ENCODE data around the gene UNC13A. TPM values are rescaled to one million over a fixed set of nuclear protein-coding genes. Genes with fewer than 3 reads are reported as not detected.

The UNC13A gene
- polyA plus RNA-seq, 3 donors, result 0.01 TPM; not detected in 2

GRCh38 chr19:17719730-17720400, 31.7 kb upstream of the UNC13A start:
- H2AFZ ChIP-seq (ENCODE audit: insufficient read depth, low read depth, low read length, poor library complexity, severe bottlenecking), result peak overlapping the region; percentile 65
- Mint-ChIP-seq H3K27ac (peak overlapping the region; percentile 23 to 95 (median 89)), H3K9me3 (peaks cover 0 to 2% (median 0%) of the 10 kb centered on the region in 7 donors), H3K4me3 (peak overlapping the region; percentile 85 to 98), H3K27me3 (ENCODE audit: low read depth in 3 of 3) (peaks cover 0 to 4% (median 0%) of the 10 kb centered on the region in 3 donors), H3K36me3 (peaks cover 15 to 30% of the 10 kb centered on the region in 2 donors), H3K4me1 (peaks cover 58% of the 10 kb centered on the region)
- DNase-seq, result no peak
- no peaks in the 10 kb centered on the region for H3K9me3 ChIP-seq (replicated peaks in 1 of 2; ENCODE audit: control insufficient read depth in 1 of 2, insufficient read depth in 1 of 2, low read length in 2 of 2)
- H3K36me3 ChIP-seq (replicated peaks in 1 of 2; ENCODE audit: control insufficient read depth in 1 of 2, insufficient read depth in 2 of 2, low read length in 2 of 2), result peaks cover 18 to 23% of the 10 kb centered on the region in 2 donors
- peak overlapping the region; percentile 80 to 95 (median 81) for H3K4me3 ChIP-seq (replicated peaks in 1 of 3; ENCODE audit: low read depth in 2 of 3, low read length in 3 of 3)
- intact Hi-C loops (cut with micrococcal nuclease), result loop anchor here in 1 of 2 donors (5.0 kb wide), 1 partner anchor 57 kb away; no protein-coding TSS in a partner anchor
- H4K20me1 ChIP-seq (ENCODE audit: insufficient read depth, low read length), result peaks cover 51% of the 10 kb centered on the region
- TF ChIP-seq CTCF (IDR thresholded peaks at IDR 0.05), result no peak
- H3K9ac ChIP-seq (ENCODE audit: insufficient read depth, low read length, poor library complexity, severe bottlenecking), result peak overlapping the region; percentile 76
- H3K27me3 ChIP-seq (ENCODE audit: control insufficient read depth in 2 of 2, insufficient read depth in 2 of 2, low read length in 2 of 2), result no peaks in the 10 kb centered on the region
- peaks cover 56 to 63% of the 10 kb centered on the region in 2 donors for H3K4me1 ChIP-seq (ENCODE audit: control insufficient read depth in 1 of 2, insufficient read depth in 2 of 2, low read length in 2 of 2)
- H3K79me2 ChIP-seq (ENCODE audit: insufficient read depth, low read length), result peaks cover 60% of the 10 kb centered on the region
- WGBS (ENCODE audit: insufficient coverage), result 9% methylated on average over 29 of the region's 38 CpGs
- H3K27ac ChIP-seq (ENCODE audit: low read depth in 1 of 2, low read length in 2 of 2), result peak overlapping the region in 1 of 2 donors; percentile 82
- H3K4me2 ChIP-seq (replicated peaks; ENCODE audit: extremely low read depth, low read length, poor library complexity, severe bottlenecking), result peak overlapping the region; percentile 93

GRCh38 chr19:17718947-17719711, 31.0 kb upstream of the UNC13A start, which contains the start of gene MAP1S:
TSS of gene MAP1S (plus strand) at chr19:17719480. CDS start at chr19:17719503, 23 bp downstream.
- no peak for TF ChIP-seq CTCF (IDR thresholded peaks at IDR 0.05)
- Histone ChIP-seq H3K79me2 (ENCODE audit: insufficient read depth, low read length) (peaks cover 53% of the 10 kb centered on the region), H2AFZ (ENCODE audit: insufficient read depth, low read depth, low read length, poor library complexity, severe bottlenecking) (peak within 1 kb of the TSS; percentile 65), H3K36me3 (replicated peaks in 1 of 2; ENCODE audit: control insufficient read depth in 1 of 2, insufficient read depth in 2 of 2, low read length in 2 of 2) (peaks cover 11 to 16% of the 10 kb centered on the region in 2 donors), H3K9ac (ENCODE audit: insufficient read depth, low read length, poor library complexity, severe bottlenecking) (peak within 1 kb of the TSS; percentile 76), H4K20me1 (ENCODE audit: insufficient read depth, low read length) (peaks cover 44% of the 10 kb centered on the region), H3K4me2 (replicated peaks; ENCODE audit: extremely low read depth, low read length, poor library complexity, severe bottlenecking) (peak within 1 kb of the TSS; percentile 93), H3K4me3 (replicated peaks in 1 of 3; ENCODE audit: low read depth in 2 of 3, low read length in 3 of 3) (peak within 1 kb of the TSS; percentile 80 to 95 (median 81)), H3K27ac (ENCODE audit: low read depth in 1 of 2, low read length in 2 of 2) (peak within 1 kb of the TSS in 1 of 2 donors; percentile 82), H3K27me3 (ENCODE audit: control insufficient read depth in 2 of 2, insufficient read depth in 2 of 2, low read length in 2 of 2) (no peaks in the 10 kb centered on the region), H3K4me1 (ENCODE audit: control insufficient read depth in 1 of 2, insufficient read depth in 2 of 2, low read length in 2 of 2) (peaks cover 56 to 63% of the 10 kb centered on the region in 2 donors), H3K9me3 (replicated peaks in 1 of 2; ENCODE audit: control insufficient read depth in 1 of 2, insufficient read depth in 1 of 2, low read length in 2 of 2) (no peaks in the 10 kb centered on the region)
- peaks cover 8 to 23% of the 10 kb centered on the region in 2 donors for H3K36me3 Mint-ChIP-seq
- H3K9me3 Mint-ChIP-seq, result peaks cover 0 to 1% (median 0%) of the 10 kb centered on the region in 7 donors
- peaks cover 0 to 4% (median 0%) of the 10 kb centered on the region in 3 donors for H3K27me3 Mint-ChIP-seq (ENCODE audit: low read depth in 3 of 3)
- intact Hi-C loops (cut with micrococcal nuclease), result loop anchor here in 1 of 2 donors (5.0 kb wide), 1 partner anchor 58 kb away; no protein-coding TSS in a partner anchor
- WGBS (ENCODE audit: insufficient coverage), result 0% methylated on average over 40 of the region's 53 CpGs
- H3K4me1 Mint-ChIP-seq, result peaks cover 58% of the 10 kb centered on the region
- H3K4me3 Mint-ChIP-seq, result peak within 1 kb of the TSS; percentile 85 to 98
- DNase-seq, result peak; percentile 19 to 58 (median 44)
- peak within 1 kb of the TSS; percentile 86 to 95 (median 91) for H3K27ac Mint-ChIP-seq

Data from CD14-positive monocyte (primary cell).